ENCODE data around the gene STX8. TPM values are rescaled to one million over a fixed set of nuclear protein-coding genes. Genes with fewer than 3 reads are reported as not detected.

The STX8 gene
- total and polyA plus RNA-seq, 7 donors = 40.4 to 104 (median 72.6) TPM

- peaks cover 0 to 14% (median 8%) of the 10 kb centered on the region in 4 donors for H3K4me1 ChIP-seq
- H3K9me3 ChIP-seq = no peaks in the 10 kb centered on the region
- no peaks in the 10 kb centered on the region for H3K27me3 ChIP-seq
- 88 to 89% methylated on average over 9 of the region's 9 CpGs for WGBS, 2 donors
- H3K4me3 ChIP-seq = no peak overlapping the region
- H3K36me3 ChIP-seq = no peaks in the 10 kb centered on the region
- TF ChIP-seq EP300 (IDR thresholded peaks at IDR 0.05) = no peak
- no peak for TF ChIP-seq POLR2AphosphoS5 (IDR thresholded peaks at IDR 0.05)
- TF ChIP-seq POLR2A (IDR thresholded peaks at IDR 0.05) = no peak
- no peak for TF ChIP-seq CTCF (IDR thresholded peaks at IDR 0.05)
- intact Hi-C loops (cut with DNase I) = no loop called here
- H3K27ac ChIP-seq = peak overlapping the region in 1 of 4 donors; percentile 84
- DNase-seq = no peak
Observed at GRCh38 chr17:9229826-9230201, 345.8 kb downstream of the STX8 start.

GRCh38 chr17:9229160-9229825, 346.3 kb downstream of the STX8 start:
- no peaks in the 10 kb centered on the region for H3K27me3 ChIP-seq
- TF ChIP-seq EP300 (IDR thresholded peaks at IDR 0.05) = no peak
- intact Hi-C loops (cut with DNase I) = no loop called here
- H3K36me3 ChIP-seq = no peaks in the 10 kb centered on the region
- H3K27ac ChIP-seq = peak overlapping the region in 1 of 4 donors; percentile 84
- peaks cover 0 to 14% (median 8%) of the 10 kb centered on the region in 4 donors for H3K4me1 ChIP-seq
- H3K9me3 ChIP-seq = no peaks in the 10 kb centered on the region
- WGBS, 2 donors = 87 to 91% methylated on average over 20 of the region's 20 CpGs
- H3K4me3 ChIP-seq = no peak overlapping the region
- no peak for DNase-seq

DNA sequence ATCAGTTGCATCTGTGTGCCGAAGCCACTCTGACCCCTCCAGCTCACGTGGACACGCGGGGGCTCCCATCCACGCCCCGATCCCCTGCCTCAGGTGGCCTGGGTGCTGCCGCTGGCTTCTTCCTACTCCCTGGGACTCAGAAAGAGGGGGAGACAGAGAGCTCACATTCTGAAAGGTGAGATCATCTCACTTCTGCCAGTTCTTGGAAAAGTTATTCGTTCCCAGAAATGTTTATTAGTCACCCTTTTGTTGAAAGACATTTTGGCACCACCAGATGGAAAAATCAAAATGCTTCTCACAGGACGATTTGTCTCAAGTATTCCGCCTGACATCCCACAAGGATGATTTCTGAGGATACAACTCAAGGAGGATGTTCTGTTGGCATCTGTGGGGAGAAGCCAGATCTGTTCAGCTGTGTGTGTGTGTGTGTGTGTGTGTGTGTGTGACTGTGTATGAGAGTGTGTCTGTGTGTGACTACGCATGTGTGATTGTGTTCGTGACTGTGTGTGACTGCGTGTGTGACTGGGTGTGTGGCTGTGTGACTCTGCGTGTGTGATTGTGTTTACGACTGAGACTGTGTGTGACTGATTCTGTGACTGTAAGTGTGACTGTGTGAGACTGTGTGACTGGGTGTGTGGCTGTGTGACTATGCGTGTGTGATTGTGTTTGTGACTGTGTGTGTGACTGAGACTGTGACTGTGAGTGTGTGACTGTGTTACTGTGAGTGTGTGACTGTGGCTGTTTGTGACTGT, 347.0 kb downstream of the STX8 start:
- intact Hi-C loops (cut with DNase I) = no loop called here
- H3K4me1 ChIP-seq = peaks cover 0 to 14% (median 8%) of the 10 kb centered on the region in 4 donors

DNA sequence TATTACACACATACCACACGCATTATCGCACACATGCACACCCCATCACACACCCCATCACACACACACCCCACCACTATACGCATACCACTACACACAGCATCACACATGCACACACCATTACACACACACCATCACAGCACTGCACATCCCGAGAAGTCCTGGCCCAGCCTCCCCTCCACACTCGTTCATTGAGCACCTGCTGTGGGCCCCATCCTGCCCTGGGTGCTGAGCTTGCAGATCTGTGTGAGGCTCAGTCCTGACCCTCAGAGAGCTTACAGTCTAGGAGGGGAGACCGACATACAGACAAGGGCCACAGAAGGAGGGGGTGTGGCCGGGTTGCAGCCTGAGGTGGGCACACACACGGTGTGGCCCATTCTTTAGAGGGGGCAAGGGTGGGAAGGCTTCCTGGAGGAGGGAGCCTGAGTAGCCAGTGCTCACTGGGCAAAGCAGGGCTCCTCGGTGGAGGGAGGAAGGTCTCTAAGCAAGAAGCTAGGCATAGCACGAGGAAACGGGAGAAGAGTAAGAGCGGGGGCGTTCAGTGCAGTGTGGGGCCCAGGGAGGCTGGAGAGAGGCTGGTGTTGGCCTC, 347.7 kb downstream of the STX8 start:
- intact Hi-C loops (cut with DNase I) = no loop called here
- no peak for TF ChIP-seq CTCF (IDR thresholded peaks at IDR 0.05)
- no peak for TF ChIP-seq EP300 (IDR thresholded peaks at IDR 0.05)
- no peak for TF ChIP-seq POLR2AphosphoS5 (IDR thresholded peaks at IDR 0.05)
- no peak for TF ChIP-seq POLR2A (IDR thresholded peaks at IDR 0.05)
- Histone ChIP-seq H3K36me3 (no peaks in the 10 kb centered on the region), H3K9me3 (no peaks in the 10 kb centered on the region), H3K4me3 (no peak overlapping the region), H3K27me3 (no peaks in the 10 kb centered on the region), H3K27ac (peak overlapping the region; percentile 35 to 84 (median 54)), H3K4me1 (peaks cover 0 to 10% (median 8%) of the 10 kb centered on the region in 4 donors)
- no peak for DNase-seq
- WGBS, 2 donors = 80% methylated on average over 13 of the region's 13 CpGs

More for the DNA sequence above, 347.0 kb downstream of the STX8 start:
- no peak for DNase-seq
- Histone ChIP-seq H3K36me3 (no peaks in the 10 kb centered on the region), H3K9me3 (no peaks in the 10 kb centered on the region), H3K4me3 (no peak overlapping the region), H3K27ac (peak overlapping the region; percentile 35 to 84 (median 54)), H3K27me3 (no peaks in the 10 kb centered on the region)
- 75 to 80% methylated on average over 16 of the region's 16 CpGs for WGBS, 2 donors
- TF ChIP-seq POLR2AphosphoS5 (IDR thresholded peaks at IDR 0.05) (peak; percentile 30 to 76 (median 66)), EP300 (IDR thresholded peaks at IDR 0.05) (peak in 2 of 4 donors; percentile 40 to 57), CTCF (IDR thresholded peaks at IDR 0.05) (no peak), POLR2A (IDR thresholded peaks at IDR 0.05) (no peak)

- peak overlapping the region in 1 of 4 donors; percentile 31 for H3K27ac ChIP-seq
- WGBS, 2 donors = 45 to 49% methylated on average over 14 of the region's 14 CpGs
Observed at GRCh38 chr17:9226794-9227135, 348.9 kb downstream of the STX8 start.

More at GRCh38 chr17:9226794-9227135, 348.9 kb downstream of the STX8 start:
- Histone ChIP-seq H3K9me3 (no peaks in the 10 kb centered on the region), H3K4me3 (no peak overlapping the region), H3K4me1 (peaks cover 0 to 10% (median 8%) of the 10 kb centered on the region in 4 donors), H3K27me3 (no peaks in the 10 kb centered on the region), H3K36me3 (no peaks in the 10 kb centered on the region)
- TF ChIP-seq POLR2AphosphoS5 (IDR thresholded peaks at IDR 0.05) = no peak
- no peak for TF ChIP-seq POLR2A (IDR thresholded peaks at IDR 0.05)
- no peak for TF ChIP-seq CTCF (IDR thresholded peaks at IDR 0.05)
- TF ChIP-seq EP300 (IDR thresholded peaks at IDR 0.05) = no peak
- DNase-seq = peak; percentile 63
- intact Hi-C loops (cut with DNase I) = no loop called here
